HG03064 (cell line): ENCODE data around the gene ZNF646.

Experiments used
- ATAC-seq: cut with Tn5 transposase; IDR thresholded peaks from one replicate; pipeline ENCODE4 v1.9.1; 2021; ENCODE audit warnings: low read depth; ENCODE audit not compliant: unreplicated experiment

The ZNF646 gene

GRCh38 chr16:31073970-31074813 lies at the start of gene ZNF646, which contains the start of gene ZNF668:
Gene ZNF646, plus strand, starts transcription at chr16:31074422. Its CDS starts 1,903 bp downstream, at chr16:31076325.
Gene ZNF668, minus strand, starts transcription at chr16:31074240. Its CDS starts 9,781 bp downstream, at chr16:31064459.
- peak; percentile 64 for ATAC-seq

- ATAC-seq = no peak
Observed at GRCh38 chr16:31025339-31025738, 48.9 kb upstream of the ZNF646 start.

- ATAC-seq = no peak
Observed at GRCh38 chr16:31029272-31029671, 45.0 kb upstream of the ZNF646 start.

- ATAC-seq = no peak
Observed at GRCh38 chr16:31031276-31031675, 42.9 kb upstream of the ZNF646 start.

DNA sequence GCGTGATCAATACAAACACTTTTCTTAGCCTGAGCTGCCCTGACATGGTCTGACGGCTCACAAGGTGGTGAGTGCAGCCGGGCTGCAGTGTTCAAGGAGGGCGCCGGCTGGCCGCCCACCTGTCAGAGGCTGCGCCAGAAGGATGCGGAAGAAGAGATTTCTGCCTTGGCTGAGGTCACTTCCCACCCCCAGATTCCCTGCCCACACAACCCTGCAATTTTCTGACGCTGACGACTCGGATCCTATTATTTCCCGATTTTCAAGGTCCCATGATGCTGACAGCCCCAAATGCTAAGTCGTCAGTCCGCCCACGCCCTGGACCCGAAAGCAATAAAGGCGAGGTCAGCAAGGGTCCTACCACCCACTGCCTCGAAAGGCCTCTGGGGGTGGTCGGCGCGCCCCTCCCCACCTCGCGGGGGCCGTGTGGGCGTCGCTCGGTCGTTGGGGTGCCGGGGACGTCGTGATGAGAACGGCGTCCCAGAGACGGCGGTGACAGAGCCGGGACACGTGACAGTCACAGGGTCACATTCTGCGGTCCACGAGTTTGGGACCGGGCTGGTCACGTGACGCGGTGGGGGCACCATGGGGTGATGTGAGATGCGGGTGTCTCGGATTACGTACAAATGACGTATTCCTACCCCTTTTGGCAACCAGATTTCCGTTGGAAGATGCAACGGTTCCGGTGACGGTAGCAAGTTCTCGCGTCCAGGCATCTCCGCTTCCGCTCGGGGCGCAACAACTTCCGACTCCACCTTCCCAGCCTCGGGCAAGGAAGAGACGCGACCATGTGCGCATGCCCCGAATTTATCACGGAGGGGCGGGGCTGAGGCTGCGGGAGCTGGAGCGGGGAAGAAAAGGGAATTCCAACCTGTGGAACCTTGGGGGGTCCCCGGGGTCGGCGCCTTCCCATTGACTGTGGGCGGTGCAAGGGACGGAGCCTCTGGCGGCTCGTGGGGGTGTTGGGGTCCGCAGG lies 41.2 kb upstream of the ZNF646 start, which contains the start of gene STX4:
Gene STX4, plus strand, starts transcription at position 823 of the 973 bp plus-strand sequence. CDS start 248 bp downstream, outside the sequence.
- ATAC-seq = peak; percentile 53

DNA sequence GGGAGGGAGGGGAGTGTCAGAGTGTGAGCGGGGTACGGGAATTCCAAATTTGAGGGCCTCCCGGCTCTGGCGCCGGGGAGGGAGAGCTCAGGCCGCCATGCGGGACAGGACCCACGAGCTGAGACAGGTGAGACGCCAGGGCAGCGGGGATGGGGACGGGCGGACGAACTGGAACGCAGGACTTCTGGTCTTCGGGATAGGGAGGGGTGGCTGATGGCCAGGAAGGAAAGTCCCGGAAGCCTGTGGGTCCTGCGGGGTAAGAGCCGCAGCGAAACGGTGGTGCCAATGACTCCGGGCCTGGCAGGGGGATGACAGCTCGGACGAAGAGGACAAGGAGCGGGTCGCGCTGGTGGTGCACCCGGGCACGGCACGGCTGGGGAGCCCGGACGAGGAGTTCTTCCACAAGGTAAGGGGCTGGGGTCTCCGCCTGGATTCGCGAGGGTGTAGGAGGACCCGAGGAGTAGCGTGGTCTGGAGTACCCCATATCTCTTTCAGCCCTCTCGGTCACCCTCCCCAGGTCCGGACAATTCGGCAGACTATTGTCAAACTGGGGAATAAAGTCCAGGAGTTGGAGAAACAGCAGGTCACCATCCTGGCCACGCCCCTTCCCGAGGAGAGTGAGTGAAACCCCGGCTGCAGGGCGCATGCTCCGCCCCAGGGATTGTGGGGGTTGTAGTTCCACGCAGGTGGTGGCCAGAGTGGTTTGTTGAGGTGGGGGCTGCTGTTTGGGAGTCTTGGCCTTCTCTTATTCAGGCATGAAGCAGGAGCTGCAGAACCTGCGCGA lies 40.3 kb upstream of the ZNF646 start:
- no peak for ATAC-seq

- no peak for ATAC-seq
Observed at GRCh38 chr16:31036691-31037090, 37.5 kb upstream of the ZNF646 start.

GRCh38 chr16:31038993-31039392 lies 35.2 kb upstream of the ZNF646 start:
- ATAC-seq = no peak

- ATAC-seq = no peak
Observed at GRCh38 chr16:31042866-31043265, 31.4 kb upstream of the ZNF646 start.

DNA sequence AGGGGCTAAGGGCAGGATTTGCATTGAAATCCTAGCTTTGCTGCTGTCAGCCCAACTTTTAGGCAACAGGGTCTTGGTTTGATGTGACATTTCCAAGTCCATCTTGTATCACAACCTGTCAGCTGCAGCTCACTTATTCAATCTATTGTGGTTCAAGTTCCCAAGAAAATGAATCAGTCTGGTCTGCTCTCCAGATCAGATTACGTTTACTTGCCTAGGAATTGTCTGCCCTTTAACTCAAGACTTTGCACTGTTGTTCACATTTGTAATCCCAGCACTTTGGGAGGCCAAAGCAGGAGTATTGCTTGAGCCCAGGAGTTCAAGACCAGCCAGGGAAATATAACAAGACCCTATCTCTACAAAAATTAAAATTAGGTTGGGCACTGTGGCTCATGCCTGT lies 30.9 kb upstream of the ZNF646 start:
- ATAC-seq = no peak

DNA sequence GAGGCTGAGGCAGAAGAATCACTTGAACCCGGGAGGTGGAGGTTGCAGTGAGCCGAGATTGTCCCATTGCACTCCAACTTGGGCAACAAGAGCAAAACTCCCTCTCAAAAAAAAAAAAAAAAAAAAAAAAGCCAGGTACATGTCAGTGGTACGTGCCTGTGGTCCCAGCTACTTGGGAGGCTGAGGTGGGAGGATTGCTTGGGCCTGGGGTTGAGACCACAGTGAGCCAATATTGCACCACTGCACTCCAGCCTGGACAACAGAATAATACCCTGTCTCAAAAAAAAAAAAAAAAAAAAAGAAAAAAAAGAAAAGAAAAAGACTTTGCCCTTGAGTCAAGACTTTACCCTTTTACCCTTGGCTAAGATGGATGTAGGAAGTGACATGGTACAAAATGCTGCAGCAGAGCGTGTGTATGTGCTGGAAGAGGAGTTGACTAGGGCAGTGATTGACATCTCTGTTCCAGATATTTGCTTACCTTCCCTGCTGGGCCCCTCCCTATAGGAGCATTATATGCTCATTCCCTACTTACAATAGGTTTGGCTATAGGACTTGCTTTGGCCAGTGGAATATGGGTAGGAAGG lies 30.2 kb upstream of the ZNF646 start:
- ATAC-seq = no peak

DNA sequence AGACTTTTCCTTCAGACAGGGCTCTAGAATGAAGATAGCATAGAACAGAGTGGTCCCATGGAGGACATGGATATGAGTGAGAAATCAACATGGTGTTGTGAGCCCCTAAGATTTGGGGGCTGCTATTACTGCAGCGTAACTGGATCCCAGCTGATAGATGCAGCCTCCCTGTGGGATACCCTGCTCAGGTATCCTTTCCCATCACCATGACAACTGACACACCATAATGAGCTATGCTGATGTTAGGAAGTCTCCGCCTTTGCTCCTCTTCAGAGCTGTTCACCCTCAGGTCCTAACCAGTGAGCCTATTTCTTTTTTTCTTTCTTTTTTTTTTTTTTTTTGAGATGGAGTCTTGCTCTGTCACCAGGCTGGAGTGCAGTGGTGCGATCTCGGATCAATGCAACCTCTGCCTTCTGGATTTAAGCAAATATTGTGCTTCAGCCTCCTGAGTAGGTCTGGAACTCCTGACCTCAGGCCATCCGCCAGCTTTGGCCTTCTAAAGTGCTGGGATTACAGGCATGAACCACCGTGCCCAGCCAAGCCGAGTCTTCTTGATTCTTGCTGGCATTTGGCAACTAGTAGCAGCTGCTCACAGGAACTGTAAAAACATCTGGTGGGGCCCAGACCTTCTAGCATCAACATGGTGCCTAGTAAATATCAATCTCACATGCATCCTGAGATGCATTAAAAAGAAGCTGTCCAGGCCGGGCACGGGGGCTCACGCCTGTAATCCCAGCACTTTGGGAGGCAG lies 23.8 kb upstream of the ZNF646 start:
- ATAC-seq = no peak

DNA sequence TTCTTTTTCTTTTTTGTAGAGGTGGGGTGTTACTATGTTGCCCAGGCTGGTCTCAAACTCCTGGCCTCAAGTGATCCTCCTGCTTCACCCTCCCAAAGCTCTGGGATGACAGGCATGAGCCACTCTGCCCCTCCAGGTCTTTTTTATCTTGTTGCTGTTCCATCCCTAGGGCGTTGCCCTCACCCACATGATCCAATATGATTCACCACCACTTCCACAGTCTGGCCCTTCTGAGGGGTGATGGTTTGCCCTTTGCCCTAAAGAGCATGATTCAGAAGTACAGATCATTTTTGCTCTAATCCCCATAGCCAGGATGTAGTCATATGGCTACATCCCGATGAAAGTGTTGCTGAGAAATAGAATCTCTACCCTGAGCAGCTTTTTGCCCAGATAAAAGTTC lies 22.1 kb upstream of the ZNF646 start:
- no peak for ATAC-seq

DNA sequence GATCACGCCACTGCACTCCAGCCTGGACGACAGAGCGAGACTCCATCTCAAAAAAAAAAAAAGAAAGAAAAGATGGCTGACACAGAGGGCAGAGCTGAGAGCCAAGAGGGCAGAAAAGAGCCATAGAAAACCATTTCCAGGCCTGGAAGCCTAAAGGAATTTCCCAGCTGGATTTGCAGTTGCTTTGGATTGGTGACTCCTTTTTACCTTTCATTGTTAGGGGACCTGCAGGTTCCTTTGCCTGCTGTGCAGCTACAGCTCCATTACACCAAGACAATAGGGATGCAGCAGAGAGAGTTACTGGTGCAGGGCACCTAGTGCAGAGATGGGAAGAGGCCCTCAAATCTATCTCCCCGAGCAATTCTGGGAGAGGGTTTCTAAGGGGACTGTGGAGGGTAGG lies 18.6 kb upstream of the ZNF646 start:
- no peak for ATAC-seq

DNA sequence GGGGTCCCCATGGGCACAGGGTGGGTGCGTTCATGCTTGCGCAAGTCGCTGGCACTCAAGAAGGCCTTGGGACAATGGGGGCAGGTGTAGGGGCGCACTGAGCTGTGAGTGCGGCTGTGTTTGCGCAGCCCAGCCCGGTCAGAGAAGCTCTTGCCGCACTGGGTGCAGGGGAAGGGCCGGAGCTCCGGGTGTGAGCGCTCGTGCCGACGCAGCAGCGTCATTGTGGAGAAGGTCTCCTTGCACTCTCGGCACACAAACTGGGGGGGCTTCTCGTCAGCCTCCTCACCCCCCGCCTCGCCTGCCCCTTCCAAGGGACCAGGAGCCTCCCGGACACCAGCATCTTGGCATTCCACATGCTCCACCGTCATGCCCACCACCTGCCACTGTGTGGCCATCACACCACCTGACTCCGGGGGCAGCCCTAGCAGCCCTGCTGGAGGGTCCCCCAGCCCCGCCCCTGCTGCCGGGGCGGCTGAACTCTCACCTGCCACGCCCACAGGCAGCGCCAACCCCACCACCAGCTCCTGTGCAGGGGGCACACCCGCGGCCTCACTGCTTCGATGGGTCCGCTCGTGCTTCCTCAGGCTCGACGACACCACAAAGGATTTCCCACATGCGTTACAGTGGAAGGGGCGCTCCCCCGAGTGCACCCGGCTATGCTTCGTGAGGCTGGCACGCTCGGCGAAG lies 13.0 kb upstream of the ZNF646 start:
- no peak for ATAC-seq

GRCh38 chr16:31061813-31062440 lies 12.3 kb upstream of the ZNF646 start:
- ATAC-seq = no peak

DNA sequence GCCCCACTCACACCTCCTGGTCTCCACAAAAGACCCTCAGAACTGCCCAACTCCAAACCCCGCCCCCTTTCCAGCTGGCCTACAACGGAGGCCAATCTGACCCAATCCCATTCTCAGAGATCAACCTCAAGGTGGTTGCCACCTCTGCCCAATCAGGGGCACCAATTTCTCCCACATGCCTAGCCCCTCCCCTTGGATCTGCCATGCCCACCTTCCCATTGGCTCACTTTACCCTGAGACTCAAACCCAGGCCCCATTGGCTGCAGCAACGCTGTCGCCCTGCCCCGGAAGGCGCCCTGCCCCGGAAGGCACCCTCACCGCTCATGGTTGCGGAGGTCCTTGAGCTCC lies 10.8 kb upstream of the ZNF646 start:
- no peak for ATAC-seq

DNA sequence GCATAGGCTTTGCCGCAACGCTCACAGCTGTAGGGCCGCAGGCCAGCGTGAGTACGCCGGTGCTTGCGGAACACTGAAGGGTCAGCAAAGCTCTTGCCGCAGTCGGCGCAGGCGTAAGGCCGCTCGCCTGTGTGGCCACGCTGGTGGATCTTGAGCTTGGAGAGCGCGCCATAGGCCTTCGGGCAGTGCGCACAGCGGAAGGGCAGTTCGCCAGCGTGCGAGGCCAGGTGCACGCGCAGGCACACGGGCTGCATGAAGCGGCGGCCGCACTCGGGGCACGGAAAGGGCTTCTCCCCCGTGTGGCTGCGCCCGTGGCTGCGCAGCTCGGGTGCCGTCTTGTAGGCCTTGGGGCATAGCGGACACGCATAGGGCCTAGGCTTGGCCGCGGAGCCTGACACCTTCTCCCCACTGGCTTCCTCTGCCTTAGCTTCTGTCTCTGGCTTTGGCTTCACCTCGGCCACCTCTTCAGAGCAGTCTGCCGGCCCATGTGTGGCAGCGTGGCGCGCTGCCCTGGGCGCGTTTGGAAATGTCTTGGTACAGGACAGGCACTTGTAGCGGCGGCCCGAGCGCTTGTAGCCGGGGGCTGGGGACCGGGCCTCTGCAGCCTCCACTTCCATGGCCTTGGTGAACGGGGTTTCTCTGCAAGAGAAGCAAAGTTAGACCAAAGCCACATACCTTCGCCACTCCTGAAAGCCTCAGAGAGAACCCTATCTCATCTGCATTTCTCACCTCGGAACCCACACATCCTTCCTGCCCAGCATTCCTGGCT lies 10.2 kb upstream of the ZNF646 start:
- ATAC-seq = no peak
